Lower lobe of right lung (tissue), 2 donors: ENCODE data around the gene APOL2. TPM values are rescaled to one million over a fixed set of nuclear protein-coding genes. Genes with fewer than 3 reads are reported as not detected.
A peak's percentile ranks its signal among the peaks of the same experiment; 100 is the strongest.
"Not testable (repeated sequence)": the region's sequence is repeated elsewhere in the genome, so short reads cannot be mapped to it uniquely, and the experiment has no call there.

Experiments
- ATAC-seq, 2 donors: fragments of 200-7000 bp; cut with Tn5 transposase; one replicate each; pipeline ENCODE4 v1.9.1; 2020 to 2022; ENCODE audit warnings: mild to moderate bottlenecking in 2 of 2, moderate library complexity in 2 of 2
- DNase-seq: peaks from one replicate; pipeline ENCODE4 v3.0.0-alpha.2; 2020
- H3K27ac ChIP-seq: fragments of 200-600 bp; one replicate; pipeline ENCODE4 v1.8.0; 2022
- H3K27me3 ChIP-seq: fragments of 200-600 bp; one replicate; pipeline ENCODE4 v1.8.0; 2022; ENCODE audit warnings: low read depth
- H3K36me3 ChIP-seq: fragments of 200-600 bp; one replicate; pipeline ENCODE4 v1.8.0; 2022; ENCODE audit warnings: mild to moderate bottlenecking
- H3K4me1 ChIP-seq: fragments of 200-600 bp; one replicate; pipeline ENCODE4 v1.8.0; 2022
- H3K4me3 ChIP-seq: fragments of 200-600 bp; one replicate; pipeline ENCODE4 v1.8.0; 2022; ENCODE audit warnings: mild to moderate bottlenecking
- H3K9me3 ChIP-seq: fragments of 200-600 bp; one replicate; pipeline ENCODE4 v1.8.0; 2022
- CTCF ChIP-seq: fragments of 200-600 bp; IDR thresholded peaks from one replicate; pipeline ENCODE4 v1.8.0; 2022; ENCODE audit warnings: antibody characterized with exemption, mild to moderate bottlenecking
- intact Hi-C: fragments of 100-400 bp; cut with DNase I; formaldehyde crosslinking; loops from one replicate; pipeline ENCODE4 v1.11.0; 2022
- total RNA-seq: library from RNA; stranded (reverse); fragmentation: NEBNext Ultra II Directional; extraction: Animal tissue kit (Norgen Biotek cat#: 25700); gene quantifications from one replicate; pipeline ENCODE4 v1.2.1, GENCODE V29; 2021
- donor health status: DM: no; HTN: yes; CAD: no; lungs with severe emphysema.

The APOL2 gene
- total RNA-seq, 1 donor from 2014 or later, result 56.0 TPM

DNA sequence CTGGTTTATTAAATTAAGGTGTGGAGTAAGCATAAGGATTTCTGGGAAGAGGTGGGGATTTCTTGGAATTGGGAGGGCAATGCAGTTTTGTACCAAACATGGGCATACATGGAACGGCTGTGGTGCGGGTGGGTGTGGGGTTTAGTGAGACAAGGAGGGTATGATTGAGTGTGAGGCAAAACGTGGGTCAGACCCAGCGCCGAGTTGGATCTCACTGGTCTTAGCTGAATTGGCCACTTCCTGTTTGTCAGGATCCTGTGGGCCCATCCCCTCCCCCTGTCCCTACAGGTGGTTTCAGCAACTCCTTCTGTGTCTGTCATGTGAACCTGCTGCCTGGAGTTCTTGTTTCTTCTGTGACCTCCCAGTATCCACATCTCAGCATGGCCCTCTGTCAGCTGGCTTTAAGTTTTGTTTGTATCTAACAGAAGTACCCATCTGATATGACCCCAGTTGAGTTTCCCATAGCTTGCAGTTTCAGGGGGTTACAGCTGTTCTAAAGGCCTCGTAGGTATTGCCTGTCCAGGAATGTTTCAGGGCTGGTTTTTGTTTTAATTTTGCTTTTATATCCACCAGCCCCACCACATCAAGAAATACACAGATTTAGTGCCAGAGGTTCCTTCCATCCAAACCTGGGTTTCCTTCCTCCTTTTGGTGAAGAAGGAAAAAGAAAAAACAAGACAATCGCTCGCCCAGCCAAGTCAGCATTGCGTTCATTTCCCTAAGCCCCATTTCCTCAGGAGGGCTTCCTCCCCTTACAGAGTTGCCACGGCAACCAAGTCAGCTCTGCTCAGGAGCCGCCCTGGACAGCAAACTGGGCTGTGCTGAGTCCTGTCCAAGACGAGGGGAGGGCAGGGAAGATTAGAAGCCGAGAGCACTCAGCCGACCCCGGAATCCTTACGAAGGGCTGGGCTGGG, 19.6 kb upstream of the APOL2 start:
- DNase-seq (peak; percentile 71), ATAC-seq (peak; percentile 64 to 67)
- TF ChIP-seq CTCF, result no peak
- intact Hi-C loops, result no loop called here
- Histone ChIP-seq H3K4me3 (no peak overlapping the region), H3K27ac (peak overlapping the region; percentile 60), H3K27me3 (no peaks in the 10 kb centered on the region), H3K4me1 (peaks cover 52% of the 10 kb centered on the region), H3K36me3 (peaks cover 61% of the 10 kb centered on the region), H3K9me3 (no peaks in the 10 kb centered on the region)

DNA sequence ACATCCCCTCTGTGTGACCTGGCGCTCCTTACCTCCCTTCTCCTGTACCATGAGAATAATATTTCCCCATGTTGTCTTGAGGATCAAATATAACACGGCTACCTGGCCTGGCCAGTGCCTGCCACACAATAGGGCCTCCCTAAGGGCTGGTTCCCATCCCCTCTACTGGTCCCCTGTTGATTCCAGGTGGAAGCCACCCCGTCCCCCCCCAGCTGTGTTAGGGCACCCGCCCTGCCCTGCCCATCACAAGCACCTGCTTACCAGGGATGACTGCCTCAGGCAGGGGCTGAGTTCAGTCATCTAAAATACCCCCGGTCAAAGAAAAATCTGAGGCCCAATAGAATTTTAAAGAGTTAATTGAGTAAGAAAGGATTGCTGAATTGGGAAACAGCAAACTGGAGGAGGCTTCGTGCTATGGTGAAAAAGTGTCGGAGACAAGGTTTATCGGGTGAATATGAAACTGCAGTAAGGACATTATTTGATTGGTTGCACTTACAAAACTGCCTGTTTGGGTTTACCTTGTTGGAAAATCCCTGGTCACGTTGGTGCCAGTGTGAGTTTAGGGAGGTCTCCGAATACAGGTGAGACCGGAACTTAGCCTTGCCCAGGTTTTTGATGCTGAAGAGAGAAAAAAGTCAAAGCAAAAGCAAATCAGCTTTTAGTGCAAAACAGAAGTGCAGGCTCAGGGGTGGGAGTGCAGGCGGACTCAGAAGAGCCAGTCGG, 18.8 kb upstream of the APOL2 start:
- no peak for TF ChIP-seq CTCF
- Histone ChIP-seq H3K27ac (peak overlapping the region; percentile 60), H3K27me3 (no peaks in the 10 kb centered on the region), H3K9me3 (no peaks in the 10 kb centered on the region), H3K36me3 (peaks cover 54% of the 10 kb centered on the region), H3K4me1 (peaks cover 58% of the 10 kb centered on the region), H3K4me3 (no peak overlapping the region)
- DNase-seq (no peak), ATAC-seq (no peak)
- intact Hi-C loops, result no loop called here

GRCh38 chr22:36257308-36257707, 18.0 kb upstream of the APOL2 start:
- no peak for ATAC-seq
- peaks cover 64% of the 10 kb centered on the region for H3K4me1 ChIP-seq
- DNase-seq, result no peak
- H3K4me3 ChIP-seq, result no peak overlapping the region
- no peak for TF ChIP-seq CTCF
- no peaks in the 10 kb centered on the region for H3K27me3 ChIP-seq
- H3K36me3 ChIP-seq, result peaks cover 46% of the 10 kb centered on the region
- H3K27ac ChIP-seq, result peak overlapping the region; percentile 31
- H3K9me3 ChIP-seq, result no peaks in the 10 kb centered on the region
- intact Hi-C loops, result no loop called here

DNA sequence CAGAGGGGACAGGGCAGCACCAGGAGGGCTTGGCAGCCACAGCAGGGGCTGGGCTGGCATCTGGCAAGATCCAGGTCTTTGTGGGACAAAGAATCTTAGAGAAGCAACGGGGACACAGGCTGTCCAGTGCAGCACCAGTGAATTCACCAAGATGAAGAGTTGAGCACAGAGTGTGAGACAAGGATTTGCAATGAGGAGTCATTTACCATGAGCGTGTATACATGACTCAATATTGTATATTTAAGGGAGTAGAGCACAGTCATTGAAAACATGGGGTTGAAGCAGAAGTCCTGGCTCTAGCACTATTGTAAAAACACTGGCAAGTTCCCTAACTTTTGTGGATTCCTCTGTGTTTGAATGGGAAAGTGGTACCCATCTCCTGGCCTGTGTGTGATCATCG, 17.2 kb upstream of the APOL2 start:
- Histone ChIP-seq H3K4me3 (no peak overlapping the region), H3K9me3 (no peaks in the 10 kb centered on the region), H3K4me1 (peaks cover 67% of the 10 kb centered on the region), H3K27me3 (no peaks in the 10 kb centered on the region), H3K27ac (no peak overlapping the region), H3K36me3 (peaks cover 37% of the 10 kb centered on the region)
- ATAC-seq (no peak), DNase-seq (no peak)
- intact Hi-C loops, result no loop called here
- TF ChIP-seq CTCF, result no peak

- DNase-seq, intact Hi-C loops, ATAC-seq, H3K27me3 ChIP-seq, H3K9me3 ChIP-seq: not testable (repeated sequence)
- Histone ChIP-seq H3K4me1 (peaks cover 67% of the 10 kb centered on the region), H3K36me3 (peaks cover 28% of the 10 kb centered on the region), H3K4me3 (peak overlapping the region; percentile 64), H3K27ac (peak overlapping the region; percentile 77)
These were observed 16.2 kb upstream of the APOL2 start for GRCh38 chr22:36255572-36255971.
